ENCODE data around the gene NRIP1. TPM values are rescaled to one million over a fixed set of nuclear protein-coding genes. Genes with fewer than 3 reads are reported as not detected.

NRIP1 gene
- polyA plus RNA-seq, 1 donor from 2014 or later: 48.4 TPM

- Histone ChIP-seq H3K9me3 (ENCODE audit: low read length) (no peaks in the 10 kb centered on the region), H3K27ac (ENCODE audit: low read length) (no peak overlapping the region), H4K20me1 (ENCODE audit: insufficient read depth) (no peaks in the 10 kb centered on the region), H3K36me3 (ENCODE audit: insufficient read depth, low read length) (peaks cover 19% of the 10 kb centered on the region), H3K27me3 (ENCODE audit: insufficient read depth, low read depth, low read length) (no peaks in the 10 kb centered on the region), H3F3A (ENCODE audit: insufficient read depth, low read length, poor library complexity, severe bottlenecking) (no peaks in the 10 kb centered on the region), H3K9me2 (ENCODE audit: insufficient read depth, low read length) (no peaks in the 10 kb centered on the region), H2AFZ (ENCODE audit: low read depth, low read length) (no peak overlapping the region), H3K4me2 (ENCODE audit: low read length) (no peak overlapping the region), H3K4me3 (ENCODE audit: low read length) (no peak overlapping the region), H3K9ac (ENCODE audit: low read length) (no peak overlapping the region), H3K79me2 (replicated peaks; ENCODE audit: insufficient read depth, low read length) (peaks cover 28% of the 10 kb centered on the region)
- TF ChIP-seq CTCF (IDR thresholded peaks at IDR 0.05; ENCODE audit: poor library complexity, severe bottlenecking): no peak
Measured at GRCh38 chr21:14964621-14965020, 100.2 kb downstream of the NRIP1 start.

GRCh38 chr21:14962217-14962616 is 102.6 kb downstream of the NRIP1 start:
- H3K9ac ChIP-seq (ENCODE audit: low read length): no peak overlapping the region
- H4K20me1 ChIP-seq (ENCODE audit: insufficient read depth): no peaks in the 10 kb centered on the region
- no peaks in the 10 kb centered on the region for H3F3A ChIP-seq (ENCODE audit: insufficient read depth, low read length, poor library complexity, severe bottlenecking)
- H3K9me3 ChIP-seq (ENCODE audit: low read length): no peaks in the 10 kb centered on the region
- TF ChIP-seq EZH2 (IDR thresholded peaks at IDR 0.05; ENCODE audit: borderline replicate concordance, insufficient read depth, low read length, poor library complexity, severe bottlenecking) (no peak), TAF1 (IDR thresholded peaks at IDR 0.05; ENCODE audit: low read depth) (no peak), MXI1 (conservative IDR thresholded peaks at IDR 0.05; ENCODE audit: poor library complexity, severe bottlenecking) (no peak), RAD21 (conservative IDR thresholded peaks at IDR 0.05) (no peak), CTCF (IDR thresholded peaks at IDR 0.05; ENCODE audit: poor library complexity, severe bottlenecking) (no peak), SMC3 (conservative IDR thresholded peaks at IDR 0.05; ENCODE audit: poor library complexity) (no peak), EP300 (conservative IDR thresholded peaks at IDR 0.05; ENCODE audit: poor library complexity, severe bottlenecking) (no peak), POLR2AphosphoS5 (IDR thresholded peaks at IDR 0.05) (no peak)
- TF ChIP-seq, protein P1, sequence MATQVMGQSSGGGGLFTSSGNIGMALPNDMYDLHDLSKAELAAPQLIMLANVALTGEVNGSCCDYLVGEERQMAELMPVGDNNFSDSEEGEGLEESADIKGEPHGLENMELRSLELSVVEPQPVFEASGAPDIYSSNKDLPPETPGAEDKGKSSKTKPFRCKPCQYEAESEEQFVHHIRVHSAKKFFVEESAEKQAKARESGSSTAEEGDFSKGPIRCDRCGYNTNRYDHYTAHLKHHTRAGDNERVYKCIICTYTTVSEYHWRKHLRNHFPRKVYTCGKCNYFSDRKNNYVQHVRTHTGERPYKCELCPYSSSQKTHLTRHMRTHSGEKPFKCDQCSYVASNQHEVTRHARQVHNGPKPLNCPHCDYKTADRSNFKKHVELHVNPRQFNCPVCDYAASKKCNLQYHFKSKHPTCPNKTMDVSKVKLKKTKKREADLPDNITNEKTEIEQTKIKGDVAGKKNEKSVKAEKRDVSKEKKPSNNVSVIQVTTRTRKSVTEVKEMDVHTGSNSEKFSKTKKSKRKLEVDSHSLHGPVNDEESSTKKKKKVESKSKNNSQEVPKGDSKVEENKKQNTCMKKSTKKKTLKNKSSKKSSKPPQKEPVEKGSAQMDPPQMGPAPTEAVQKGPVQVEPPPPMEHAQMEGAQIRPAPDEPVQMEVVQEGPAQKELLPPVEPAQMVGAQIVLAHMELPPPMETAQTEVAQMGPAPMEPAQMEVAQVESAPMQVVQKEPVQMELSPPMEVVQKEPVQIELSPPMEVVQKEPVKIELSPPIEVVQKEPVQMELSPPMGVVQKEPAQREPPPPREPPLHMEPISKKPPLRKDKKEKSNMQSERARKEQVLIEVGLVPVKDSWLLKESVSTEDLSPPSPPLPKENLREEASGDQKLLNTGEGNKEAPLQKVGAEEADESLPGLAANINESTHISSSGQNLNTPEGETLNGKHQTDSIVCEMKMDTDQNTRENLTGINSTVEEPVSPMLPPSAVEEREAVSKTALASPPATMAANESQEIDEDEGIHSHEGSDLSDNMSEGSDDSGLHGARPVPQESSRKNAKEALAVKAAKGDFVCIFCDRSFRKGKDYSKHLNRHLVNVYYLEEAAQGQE (IDR thresholded peaks at IDR 0.05; ENCODE audit: borderline replicate concordance): no peak
- no peak overlapping the region for H2AFZ ChIP-seq (ENCODE audit: low read depth, low read length)
- peaks cover 19% of the 10 kb centered on the region for H3K79me2 ChIP-seq (replicated peaks; ENCODE audit: insufficient read depth, low read length)
- H3K4me3 ChIP-seq (ENCODE audit: low read length): no peak overlapping the region
- H3K27ac ChIP-seq (ENCODE audit: low read length): no peak overlapping the region
- H3K4me2 ChIP-seq (ENCODE audit: low read length): no peak overlapping the region
- no peaks in the 10 kb centered on the region for H3K27me3 ChIP-seq (ENCODE audit: insufficient read depth, low read depth, low read length)
- no peaks in the 10 kb centered on the region for H3K9me2 ChIP-seq (ENCODE audit: insufficient read depth, low read length)
- H3K36me3 ChIP-seq (ENCODE audit: insufficient read depth, low read length): peaks cover 18% of the 10 kb centered on the region

Measured in neural cell (in vitro differentiated cells).